ENCODE results near the gene NRG2.

The NRG2 gene

DNA sequence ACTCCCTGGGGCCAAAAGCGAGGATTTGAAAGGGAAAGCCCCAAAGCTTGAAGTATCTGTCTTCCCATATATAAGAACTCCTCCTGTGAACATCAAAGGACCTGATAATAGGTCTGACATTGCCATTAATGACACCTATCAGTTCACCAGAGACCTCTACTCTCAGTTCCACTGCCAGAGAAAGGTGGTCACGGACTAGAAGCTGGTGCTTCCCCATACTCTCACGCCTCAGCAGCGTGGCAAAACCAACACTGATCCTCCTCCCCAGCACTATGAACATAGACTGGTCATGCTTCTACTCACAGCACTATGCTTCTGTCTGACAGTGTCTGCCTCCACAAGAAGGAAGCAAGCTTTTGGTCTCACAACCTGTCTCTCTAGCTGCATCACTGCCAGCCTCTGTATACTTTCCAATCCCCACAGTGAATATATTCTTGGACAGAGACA lies 37.9 kb downstream of the NRG2 start:
- no peak for DNase-seq

DNA sequence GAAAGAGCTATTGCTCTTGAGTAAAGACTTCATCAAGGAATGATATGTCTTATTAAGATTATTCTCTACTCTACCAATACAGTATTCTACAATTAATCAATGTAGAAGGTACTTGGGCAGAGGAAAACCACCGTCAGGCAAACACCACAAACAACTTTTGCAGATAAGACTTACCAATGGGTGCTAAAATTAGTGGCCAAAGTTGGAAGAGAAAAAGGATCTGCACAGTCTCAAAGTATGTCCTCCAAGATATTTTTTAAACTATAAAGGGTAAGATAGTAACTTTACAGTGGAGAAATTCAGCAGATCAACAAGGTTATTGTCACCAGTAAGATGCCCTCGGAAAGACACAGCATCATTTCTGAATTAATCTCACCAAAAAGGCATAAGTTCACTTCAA lies 38.9 kb downstream of the NRG2 start:
- no peak for DNase-seq

DNA sequence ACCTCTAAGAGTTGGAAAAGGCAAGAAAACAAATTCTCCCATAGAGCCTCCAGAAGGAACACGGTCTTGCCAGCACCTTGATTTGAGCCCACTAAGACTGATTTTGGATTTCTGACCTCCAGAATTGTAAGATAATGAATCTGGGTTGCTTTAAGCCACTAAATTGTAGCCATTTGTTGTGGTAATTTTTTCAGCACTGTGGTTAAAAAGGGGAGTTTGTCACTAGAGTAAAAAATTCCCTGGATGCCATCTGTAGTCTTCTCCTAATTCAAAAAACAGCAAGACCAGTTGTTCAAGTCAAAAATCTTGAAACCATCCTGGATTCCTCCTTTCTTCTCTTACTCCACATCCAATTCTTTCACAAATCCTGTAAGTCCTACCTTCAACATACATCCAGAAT lies 39.6 kb downstream of the NRG2 start:
- DNase-seq = no peak

DNA sequence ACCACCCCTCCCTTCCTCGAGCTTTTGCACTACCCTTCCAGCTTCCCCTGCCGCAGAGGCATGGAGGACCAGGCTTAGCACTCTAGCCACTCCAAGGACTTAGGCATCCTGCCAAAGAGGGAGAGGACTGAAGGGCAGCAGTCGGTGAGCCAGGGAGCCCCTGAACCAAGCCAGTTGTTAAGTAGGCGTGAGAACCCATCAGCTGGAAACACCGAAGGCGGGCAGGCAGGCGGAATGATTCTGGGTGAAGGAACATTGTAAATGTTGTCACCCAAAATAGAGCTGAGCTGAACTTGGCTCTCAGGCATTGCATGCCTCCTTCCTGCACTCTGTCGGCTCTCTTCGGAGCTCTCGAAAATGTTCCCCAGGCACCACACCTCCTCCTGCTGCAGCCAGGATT lies 42.8 kb downstream of the NRG2 start:
- peak; percentile 9 for DNase-seq

DNA sequence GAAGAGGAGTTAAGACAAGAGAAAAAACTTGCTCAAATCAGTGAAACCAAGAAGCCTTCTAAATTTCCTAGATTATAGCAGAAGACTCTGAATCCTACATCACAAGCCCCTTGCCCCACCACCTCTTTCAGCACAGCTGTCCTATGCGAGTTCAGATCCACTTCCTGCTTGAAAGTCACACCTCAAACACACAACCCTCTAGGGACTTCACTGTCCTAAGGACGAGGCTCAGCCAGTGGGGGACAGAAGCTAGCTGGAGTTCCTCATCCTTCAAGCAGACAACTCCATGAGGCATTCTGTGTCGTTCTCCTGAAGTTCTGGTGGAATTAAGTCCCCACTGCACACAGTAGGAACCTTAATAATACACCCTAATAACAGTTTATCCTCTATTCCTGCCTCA lies 44.3 kb downstream of the NRG2 start:
- DNase-seq = no peak

DNA sequence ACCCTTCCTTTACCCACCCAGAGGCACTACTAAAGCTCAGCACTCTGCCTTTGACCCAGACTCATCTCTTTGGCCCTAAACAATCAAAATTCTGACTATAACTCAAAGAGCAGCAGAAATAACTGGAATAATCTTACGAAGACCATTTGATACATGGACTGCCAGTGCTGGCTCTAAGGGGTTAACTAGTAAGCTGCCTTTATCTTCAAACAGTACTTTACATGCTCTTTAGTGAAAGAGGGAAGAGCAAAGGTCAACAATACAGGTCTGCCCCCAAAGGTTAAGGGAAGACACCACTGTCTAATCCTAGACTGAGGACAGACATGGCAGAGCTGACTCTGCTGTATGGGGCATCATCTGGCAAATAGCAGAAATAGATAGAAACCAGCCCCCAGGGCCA lies 45.8 kb downstream of the NRG2 start:
- no peak for DNase-seq

DNA sequence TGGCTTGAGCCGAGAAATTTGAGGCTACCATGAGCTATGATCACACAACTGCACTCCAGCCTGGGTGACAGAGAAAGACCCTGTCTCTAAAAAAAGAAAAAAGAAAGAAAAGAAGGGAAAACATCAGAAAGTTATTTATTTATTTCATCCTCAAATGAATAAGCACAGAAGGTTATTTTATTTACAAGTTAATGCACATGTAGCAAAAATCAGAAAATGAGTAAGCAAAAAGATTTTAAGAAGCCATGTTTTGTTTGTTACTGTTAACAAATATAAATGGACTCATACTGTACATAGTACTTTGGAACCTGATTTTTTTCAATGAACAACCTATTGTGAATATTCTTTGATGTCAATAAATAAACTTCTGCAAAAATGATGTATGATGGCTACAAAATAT lies 47.2 kb downstream of the NRG2 start:
- no peak for DNase-seq

DNA sequence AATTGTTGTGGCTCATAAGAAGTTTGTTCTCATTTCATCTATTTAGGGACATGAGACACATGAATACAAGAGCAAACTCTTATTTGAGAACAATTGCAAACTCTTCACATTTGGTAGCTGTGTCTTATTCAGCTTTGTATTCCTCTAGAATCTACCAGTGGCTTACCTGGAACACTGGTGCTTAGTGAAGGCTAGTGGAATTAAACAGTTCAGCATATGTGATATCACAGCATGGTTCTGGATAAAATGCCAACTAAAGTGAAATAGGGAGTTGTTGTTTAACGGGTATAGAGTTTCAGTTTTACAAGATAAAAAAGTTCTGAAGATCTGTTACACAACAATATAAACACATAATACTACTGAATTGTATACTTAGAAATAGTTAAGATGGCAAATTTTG lies 48.9 kb downstream of the NRG2 start:
- no peak for DNase-seq

DNA sequence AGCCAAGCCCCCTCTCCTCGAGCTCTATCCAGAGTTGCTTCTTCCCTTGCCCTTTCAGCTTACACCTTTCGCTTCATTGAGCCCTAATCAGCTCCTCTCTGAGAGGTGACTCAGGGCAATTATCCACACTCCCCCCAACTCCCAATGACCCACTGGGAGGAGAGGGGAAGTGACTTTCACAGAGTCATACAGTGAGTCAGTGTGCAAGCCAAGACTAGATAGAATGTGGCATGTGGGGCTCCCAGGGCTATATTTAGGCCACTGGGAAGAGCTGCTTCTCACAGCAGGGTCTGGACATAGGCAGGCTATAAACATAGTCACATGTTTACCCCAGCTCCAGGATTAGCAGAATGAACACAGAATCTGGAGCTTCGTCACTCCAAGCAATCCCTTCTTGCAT lies 57.4 kb downstream of the NRG2 start:
- DNase-seq = peak; percentile 22

DNA sequence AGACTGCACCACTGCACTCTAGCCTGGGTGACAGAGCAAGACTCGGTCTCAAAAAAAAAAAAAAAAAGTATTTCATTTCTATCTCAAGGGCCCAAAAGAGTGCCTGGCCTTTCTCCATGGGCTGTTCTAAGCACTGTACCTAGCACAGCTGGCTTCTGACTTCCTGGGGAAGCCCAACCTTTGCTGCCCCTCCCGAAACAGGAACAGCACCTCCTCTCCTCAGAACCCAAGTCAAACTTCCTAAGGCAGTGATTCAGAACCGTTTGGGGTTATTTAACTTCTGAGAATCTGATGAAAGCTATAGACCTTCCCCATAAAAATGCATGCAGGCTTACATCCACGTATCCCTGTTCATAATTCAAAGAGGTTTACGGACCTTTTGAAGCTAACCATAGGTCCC lies 57.8 kb downstream of the NRG2 start:
- no peak for DNase-seq

DNA sequence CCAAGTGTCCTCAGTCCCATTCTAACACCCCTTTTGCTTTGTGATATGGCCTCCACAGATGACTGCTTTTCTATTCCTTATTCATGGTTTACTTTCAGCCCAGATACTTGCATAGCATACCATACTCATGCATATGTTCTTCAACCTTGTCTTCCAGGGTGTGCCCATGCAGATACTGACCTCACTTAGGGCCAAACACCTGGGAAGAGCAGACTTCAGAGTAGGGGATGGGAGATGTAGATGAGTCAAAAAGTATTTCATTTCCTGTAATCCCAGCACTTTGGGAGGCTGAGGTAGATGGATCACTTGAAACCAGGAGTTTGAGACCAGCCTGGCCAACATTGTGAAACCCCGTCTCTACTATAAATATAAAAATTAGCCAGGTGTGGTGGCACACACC lies 58.3 kb downstream of the NRG2 start:
- no peak for DNase-seq

DNA sequence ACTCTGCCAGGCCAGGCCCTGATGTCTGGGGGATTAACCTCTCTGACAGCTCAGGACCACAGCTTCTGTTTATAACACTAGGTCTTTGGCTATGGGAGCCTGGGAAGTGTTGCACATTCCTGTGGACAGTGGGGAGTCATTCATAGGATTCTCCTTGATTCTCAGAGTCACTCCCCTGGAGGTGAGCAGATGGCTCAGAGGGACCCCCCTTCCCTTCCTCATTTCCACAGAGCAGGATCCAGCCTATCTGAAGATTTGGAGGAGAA lies 60.2 kb downstream of the NRG2 start:
- no peak for DNase-seq

DNA sequence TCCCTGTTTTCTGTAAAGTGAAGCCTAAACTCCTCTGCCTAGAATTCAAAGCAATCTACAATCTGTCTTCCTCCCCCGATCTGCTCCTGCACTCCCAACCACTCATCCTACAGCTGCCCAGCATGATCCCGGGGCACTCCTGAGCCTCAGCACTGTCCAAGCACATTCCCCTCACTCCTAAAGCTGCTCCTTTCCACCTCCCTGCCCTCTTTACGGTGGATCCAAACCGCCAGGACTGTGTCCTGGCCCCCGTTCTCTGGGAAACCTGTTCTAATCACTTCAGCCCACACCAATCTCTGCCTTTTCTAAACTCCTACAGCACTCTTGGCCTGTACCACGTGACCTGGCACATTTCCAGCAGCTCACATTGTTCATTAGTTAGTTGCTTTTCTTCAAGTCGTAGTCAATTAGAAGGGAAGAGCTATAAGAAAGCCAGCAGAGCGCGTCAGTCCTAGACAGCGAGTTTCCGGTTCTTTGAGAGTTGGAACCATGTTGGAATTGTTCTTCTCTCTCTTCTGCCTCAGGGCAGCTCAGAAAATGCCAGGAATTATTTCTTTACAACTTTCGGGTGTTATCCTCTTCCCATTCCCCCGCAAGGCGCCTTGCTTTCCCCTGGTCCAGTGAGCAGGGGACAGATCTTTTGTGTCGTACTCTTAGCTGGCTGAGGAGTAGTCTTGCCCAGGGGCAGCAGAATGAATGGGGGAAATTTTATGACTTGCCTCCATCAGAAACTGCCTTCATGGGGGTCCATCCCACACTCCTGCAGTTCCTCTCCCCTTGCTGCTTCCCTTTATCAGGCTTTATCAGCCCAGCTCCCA lies 60.7 kb downstream of the NRG2 start:
- peak; percentile 23 for DNase-seq

DNA sequence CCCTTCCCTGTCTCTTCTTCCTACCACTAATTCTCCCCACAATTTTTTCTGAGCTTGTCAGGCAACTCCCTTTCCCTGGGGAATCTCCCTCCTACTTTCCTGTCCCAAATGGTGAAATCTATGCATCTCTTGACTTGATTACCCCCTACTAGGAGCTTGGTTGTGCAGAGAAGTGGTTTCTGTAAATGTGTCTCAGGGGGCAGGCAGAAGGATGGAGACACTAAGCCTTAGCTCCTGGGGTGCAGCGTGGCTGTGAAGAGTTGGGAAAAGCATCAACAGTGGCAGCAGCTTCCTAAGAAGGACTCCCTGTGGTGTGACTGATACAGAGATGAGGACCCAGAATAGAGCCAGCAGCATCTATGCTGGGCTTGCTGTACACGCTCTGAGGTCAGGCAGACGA lies 62.3 kb downstream of the NRG2 start:
- no peak for DNase-seq

DNA sequence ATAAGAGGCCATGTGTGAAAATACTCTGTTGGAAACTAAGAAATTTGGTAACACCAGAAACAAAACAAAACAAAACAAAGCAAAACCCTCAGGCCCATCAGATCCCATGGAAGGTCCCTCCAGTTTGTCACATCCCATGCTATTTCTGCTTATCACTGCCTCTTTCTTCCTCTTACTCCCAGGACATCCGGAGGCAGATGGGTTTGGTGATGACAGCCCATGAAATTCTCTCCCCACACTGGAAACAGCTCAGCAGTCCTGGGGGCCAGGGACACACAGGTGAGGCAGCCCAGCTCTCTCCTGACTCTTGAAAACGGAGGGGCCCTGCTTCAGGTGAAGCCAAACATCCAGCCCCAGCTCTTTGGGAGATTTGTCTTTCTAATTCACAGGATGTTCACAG lies 63.2 kb downstream of the NRG2 start:
- DNase-seq = no peak

DNA sequence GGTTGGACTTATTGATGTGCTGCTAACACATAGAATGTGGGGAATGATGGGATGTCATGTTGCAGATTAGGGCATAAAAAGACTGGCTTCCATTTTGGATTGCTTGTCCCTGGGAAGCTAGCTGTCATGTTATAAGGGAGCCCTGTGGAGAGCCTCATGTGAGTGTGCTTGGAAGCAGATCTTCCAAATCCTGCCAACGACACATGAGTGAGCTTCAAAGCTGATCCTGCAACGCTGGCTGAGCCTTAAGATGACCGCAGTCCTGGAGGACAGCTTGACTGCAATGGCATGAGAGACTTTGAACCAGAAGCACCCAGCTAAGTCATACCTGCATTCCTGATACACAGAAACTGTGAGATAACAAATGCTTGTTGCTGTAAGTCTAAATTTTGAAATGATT lies 63.6 kb downstream of the NRG2 start:
- no peak for DNase-seq

DNA sequence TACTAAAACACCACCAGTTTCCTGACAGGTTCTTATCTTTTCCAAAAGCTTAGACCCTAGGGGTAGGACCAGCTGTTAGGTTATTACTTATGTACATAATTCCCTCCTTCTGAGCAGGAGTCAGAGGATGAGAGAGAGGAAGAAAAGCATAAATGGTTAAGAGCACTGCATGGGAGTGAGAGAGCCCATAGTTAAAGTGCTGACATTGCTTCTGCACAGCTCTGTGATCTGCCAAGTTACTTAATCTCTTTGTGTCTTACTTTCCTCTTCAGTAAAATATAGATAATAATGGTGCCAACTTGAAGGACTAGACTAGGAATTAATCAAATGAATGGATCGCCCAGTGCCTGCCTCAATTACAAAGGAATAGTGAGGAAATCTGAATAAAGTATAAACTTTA lies 66.4 kb downstream of the NRG2 start:
- peak; percentile 6 for DNase-seq

DNA sequence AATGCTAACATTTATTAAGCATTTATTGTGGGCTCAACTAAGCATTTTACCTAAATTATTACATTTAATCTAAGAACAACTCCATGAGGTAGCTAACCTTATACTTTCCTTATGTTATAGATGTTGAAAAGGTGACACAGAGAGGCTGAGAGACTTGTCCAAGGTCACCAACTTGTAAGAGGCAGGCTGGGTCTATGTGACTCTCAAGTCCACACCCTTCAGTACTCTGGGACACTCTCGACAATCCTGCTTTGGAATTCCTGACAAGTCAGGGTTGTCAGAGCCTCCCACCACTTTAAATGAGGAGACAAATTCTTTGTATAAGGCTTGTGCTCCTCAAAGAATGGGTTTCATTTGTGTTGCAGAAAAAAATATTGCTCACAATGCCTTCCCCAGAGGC lies 67.2 kb downstream of the NRG2 start:
- no peak for DNase-seq

DNA sequence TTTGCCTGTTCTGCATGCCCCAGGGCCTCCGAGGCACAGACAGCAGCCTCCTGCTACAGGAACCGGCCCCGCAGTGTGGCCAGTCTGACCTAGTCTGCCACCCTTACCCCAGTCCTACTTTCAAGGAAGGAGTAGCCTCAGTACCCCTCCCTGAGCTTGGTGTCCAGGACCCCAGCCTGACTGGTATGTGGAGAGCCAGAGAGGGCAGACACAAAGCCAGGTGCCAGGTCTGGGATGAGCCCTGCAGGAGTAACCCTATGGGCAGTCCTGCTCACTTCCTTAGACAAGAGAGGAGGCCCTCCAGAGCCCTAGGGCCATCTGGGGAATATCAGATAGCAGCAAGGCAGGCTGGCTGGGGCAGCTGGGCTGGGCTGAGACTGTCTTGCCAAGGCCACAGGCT lies 67.8 kb downstream of the NRG2 start:
- no peak for DNase-seq

DNA sequence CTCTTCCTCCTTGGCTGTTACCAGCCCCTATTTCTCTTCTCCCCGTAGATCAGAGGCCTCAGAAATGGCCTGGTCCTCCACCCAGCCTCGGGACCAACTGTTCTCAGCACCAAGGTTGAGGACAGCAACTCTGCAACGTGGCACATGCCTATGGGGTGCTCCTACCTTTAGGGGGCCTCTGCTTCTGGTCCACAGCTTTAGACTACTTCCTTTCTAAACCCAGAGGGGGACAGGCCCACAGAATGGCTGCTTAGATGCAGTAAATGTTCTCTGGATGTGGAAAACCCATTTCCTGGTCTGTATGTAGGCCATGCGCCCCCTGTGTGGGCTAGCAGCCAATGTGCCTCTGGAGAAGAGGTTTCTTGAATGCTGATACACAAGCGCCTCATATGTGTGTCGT lies 68.4 kb downstream of the NRG2 start:
- no peak for DNase-seq

DNA sequence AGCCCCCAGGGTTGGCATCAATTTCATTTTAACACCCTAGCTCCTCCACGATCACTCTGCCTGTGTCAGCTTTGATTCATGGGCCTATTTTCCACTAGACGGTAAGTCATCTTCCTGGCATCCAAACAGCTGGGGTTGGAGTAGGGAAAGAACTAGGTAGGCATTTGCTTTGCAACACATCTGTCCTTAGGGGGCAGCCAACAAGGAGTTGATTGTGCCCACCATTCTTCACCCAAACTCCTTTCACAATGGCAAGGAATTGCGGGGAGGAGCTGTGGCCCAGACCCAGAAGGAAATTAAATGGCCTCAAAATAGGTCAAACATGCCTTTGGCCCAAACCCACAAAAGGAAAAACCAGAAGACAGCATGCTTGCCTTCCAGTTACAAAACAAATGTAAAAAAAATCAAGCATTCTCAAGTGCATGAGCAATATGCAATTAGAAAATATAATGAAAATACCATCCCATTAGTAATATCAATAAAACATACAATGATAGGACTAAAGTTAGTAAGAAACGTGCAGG lies 71.8 kb downstream of the NRG2 start:
- no peak for DNase-seq

DNA sequence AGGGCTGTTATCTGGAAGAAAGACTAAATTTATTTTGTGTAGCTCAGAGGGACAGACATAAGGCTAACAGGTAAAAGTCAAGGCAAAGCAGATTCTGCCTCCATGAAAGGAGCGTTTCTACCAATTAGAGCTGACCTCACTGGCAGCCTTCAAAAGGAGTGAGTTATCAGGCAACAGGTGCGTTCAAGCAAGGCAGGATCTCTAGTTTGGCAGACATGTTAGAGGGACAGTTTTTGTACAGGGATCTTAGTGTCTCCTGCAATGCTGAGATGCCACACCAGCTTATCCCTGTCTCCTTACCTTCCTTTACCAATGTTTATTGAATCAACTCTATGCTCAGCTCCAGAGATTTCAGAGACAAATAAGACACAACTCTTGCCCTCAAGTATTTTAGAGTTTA lies 73.8 kb downstream of the NRG2 start:
- DNase-seq = no peak

DNA sequence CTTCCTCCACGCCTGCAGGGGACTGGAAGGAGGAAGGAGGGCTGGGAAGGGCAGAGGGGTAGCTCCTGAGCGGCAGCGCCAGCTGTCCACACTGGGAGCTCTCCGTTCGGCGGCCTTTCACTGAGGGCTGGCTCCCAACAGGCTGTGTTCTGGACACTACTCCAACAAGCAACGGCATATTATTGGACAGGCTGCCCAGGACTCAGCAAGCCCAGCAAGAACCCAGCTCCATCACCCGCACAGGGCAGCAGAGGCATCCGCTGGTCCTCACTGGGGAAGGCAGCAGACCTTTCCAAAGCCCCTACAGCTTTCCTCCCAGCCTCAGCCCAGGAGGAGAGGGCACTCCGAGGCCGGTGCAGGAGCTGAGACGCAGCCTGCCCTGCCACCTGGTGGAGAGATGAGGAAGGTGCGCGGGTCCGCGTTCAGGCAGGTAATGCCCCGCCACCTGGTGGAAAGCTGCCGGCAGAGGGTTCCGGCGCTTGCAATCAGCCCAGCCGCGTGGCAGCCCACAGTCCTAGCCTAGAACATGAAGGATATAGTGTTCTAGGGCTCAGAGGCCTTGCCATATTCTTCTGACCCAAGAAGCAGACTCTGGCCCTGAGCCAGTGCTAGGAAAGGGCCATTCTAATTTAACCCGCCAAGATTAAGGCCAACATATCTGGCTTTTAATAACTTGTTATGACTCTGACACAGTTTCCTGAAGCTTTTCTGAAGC lies 74.4 kb downstream of the NRG2 start:
- peak; percentile 84 for DNase-seq

DNA sequence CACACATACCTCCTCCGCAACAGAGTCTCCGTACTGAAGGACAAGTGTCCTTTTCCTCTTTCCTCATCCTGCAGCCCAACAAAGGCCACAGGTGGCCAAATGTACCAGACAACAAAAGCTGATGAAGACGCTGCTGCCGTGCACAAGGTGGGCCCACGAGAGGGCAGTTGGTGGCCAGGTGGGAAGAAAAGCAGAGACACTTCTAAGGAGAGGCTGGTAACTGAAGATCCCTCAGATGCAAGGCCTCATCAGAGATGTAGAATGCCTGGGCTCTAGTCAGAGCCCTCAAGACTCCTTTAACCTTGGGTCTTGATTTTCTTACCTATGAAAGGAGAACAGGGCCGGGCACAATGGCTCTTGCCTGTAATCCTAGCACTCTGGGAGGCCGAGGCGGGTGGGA lies 75.7 kb downstream of the NRG2 start:
- DNase-seq = no peak

DNA sequence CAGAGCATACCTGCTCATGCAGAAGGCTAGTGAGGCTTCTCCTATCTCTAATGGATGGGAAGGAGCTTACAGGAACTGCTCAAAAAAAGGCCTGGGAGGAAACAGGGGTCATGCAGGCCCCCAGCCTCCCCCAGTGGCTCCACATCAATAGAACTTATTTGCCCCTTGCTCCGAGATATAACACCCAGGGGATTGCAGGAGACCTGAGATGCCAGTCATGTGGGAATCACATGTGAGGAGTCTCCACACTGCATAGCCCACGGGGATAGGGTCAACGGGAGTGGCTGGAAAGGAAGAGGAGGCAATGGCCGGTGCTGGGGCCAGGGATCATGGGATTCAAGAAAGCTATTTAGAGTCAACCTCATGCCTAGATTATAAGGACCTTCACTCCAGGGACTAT lies 76.2 kb downstream of the NRG2 start:
- DNase-seq = no peak

Data from NCI-H69 (cell line).